Uterus (tissue), 4 donors: ENCODE data around the gene GOSR2. TPM values are rescaled to one million over a fixed set of nuclear protein-coding genes. Genes with fewer than 3 reads are reported as not detected.

Source experiments
- DNase-seq, 2 donors: peaks; one replicate each; pipeline ENCODE4 v3.0.0-alpha.2; 2019 to 2020
- H3K27ac ChIP-seq, 2 donors: fragments of 200-600 bp; sonication (generic); 1 replicate in 1 of 2; 2 replicates in 1 of 2; pipeline ENCODE4 v1.5.1; 2016 to 2018
- H3K27me3 ChIP-seq, 2 donors: fragments of 200-600 bp; sonication (generic); one replicate each; pipeline ENCODE4 v1.5.1; 2018 to 2019; ENCODE audit warnings: control low read depth in 1 of 2
- H3K36me3 ChIP-seq, 2 donors: fragments of 200-600 bp; sonication (generic); one replicate each; pipeline ENCODE4 v1.5.1; 2019; ENCODE audit warnings: control low read depth in 1 of 2
- H3K4me1 ChIP-seq, 2 donors: fragments of 200-600 bp; sonication (generic); one replicate each; pipeline ENCODE4 v1.5.1; 2018 to 2019; ENCODE audit warnings: control low read depth in 1 of 2
- H3K4me3 ChIP-seq, 2 donors: fragments of 200-600 bp; sonication (generic); 1 replicate in 1 of 2; 2 replicates in 1 of 2; pipeline ENCODE4 v1.5.1; 2018 to 2019; ENCODE audit warnings: mild to moderate bottlenecking in 1 of 2
- H3K9me3 ChIP-seq, 2 donors: fragments of 200-600 bp; sonication (generic); one replicate each; pipeline ENCODE4 v1.5.1; 2019; ENCODE audit warnings: control low read depth in 1 of 2
- POLR2A ChIP-seq, 2 donors: fragments of 450-650 bp; IDR thresholded peaks; one replicate each; pipeline ENCODE4 v1.6.1; 2016; ENCODE audit warnings: antibody characterized with exemption in 2 of 2, mild to moderate bottlenecking in 1 of 2, moderate library complexity in 1 of 2
- intact Hi-C: fragments of 100-400 bp; cut with DNase I; formaldehyde crosslinking; loops from one replicate; pipeline ENCODE4 v1.15.1; 2023; ENCODE audit warnings: low total_unique reads
- total RNA-seq, 4 donors: library from RNA; depleted of rRNA in 3 of 4; stranded (reverse); fragments of >200 nt in 3 of 4; gene quantifications; one replicate each; pipeline versions ENCODE4 v1.1.0 to v1.2.4, GENCODE V29; 2014 to 2023
- TF ChIP-seq, protein P1 (sequence below), 4 experiments: fragments of 200-600 bp in 2 of 4; fragments of 450-650 bp in 2 of 4; sonication (generic) in 2 of 4; IDR thresholded peaks; one replicate each; pipeline ENCODE4 v1.5.1; 2016 to 2019; ENCODE audit warnings: antibody characterized with exemption in 4 of 4, mild to moderate bottlenecking in 2 of 4, moderate library complexity in 1 of 4
- donor health status: DM: yes; HTN: yes; CAD: no.

Gene GOSR2
- total RNA-seq, 4 donors from 2014 or later: 66.9 to 90.5 (median 77.2) TPM

- Histone ChIP-seq H3K27me3 (no peaks in the 10 kb centered on the region), H3K27ac (no peak overlapping the region), H3K4me3 (no peak overlapping the region), H3K9me3 (no peaks in the 10 kb centered on the region), H3K4me1 (peaks cover 5 to 11% of the 10 kb centered on the region in 2 donors), H3K36me3 (no peaks in the 10 kb centered on the region)
- intact Hi-C loops: no loop called here
- no peak for TF ChIP-seq POLR2A (IDR thresholded peaks at IDR 0.05)
- TF ChIP-seq, protein P1, sequence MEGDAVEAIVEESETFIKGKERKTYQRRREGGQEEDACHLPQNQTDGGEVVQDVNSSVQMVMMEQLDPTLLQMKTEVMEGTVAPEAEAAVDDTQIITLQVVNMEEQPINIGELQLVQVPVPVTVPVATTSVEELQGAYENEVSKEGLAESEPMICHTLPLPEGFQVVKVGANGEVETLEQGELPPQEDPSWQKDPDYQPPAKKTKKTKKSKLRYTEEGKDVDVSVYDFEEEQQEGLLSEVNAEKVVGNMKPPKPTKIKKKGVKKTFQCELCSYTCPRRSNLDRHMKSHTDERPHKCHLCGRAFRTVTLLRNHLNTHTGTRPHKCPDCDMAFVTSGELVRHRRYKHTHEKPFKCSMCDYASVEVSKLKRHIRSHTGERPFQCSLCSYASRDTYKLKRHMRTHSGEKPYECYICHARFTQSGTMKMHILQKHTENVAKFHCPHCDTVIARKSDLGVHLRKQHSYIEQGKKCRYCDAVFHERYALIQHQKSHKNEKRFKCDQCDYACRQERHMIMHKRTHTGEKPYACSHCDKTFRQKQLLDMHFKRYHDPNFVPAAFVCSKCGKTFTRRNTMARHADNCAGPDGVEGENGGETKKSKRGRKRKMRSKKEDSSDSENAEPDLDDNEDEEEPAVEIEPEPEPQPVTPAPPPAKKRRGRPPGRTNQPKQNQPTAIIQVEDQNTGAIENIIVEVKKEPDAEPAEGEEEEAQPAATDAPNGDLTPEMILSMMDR (IDR thresholded peaks at IDR 0.05): no peak
- DNase-seq: no peak
Observed at GRCh38 chr17:46928467-46929261, 5.7 kb downstream of the GOSR2 start.

- intact Hi-C loops: no loop called here
Observed at GRCh38 chr17:46929413-46929812, 6.5 kb downstream of the GOSR2 start.

GRCh38 chr17:46930051-46930450, 7.1 kb downstream of the GOSR2 start:
- intact Hi-C loops: no loop called here
- TF ChIP-seq POLR2A (IDR thresholded peaks at IDR 0.05): no peak
- TF ChIP-seq, protein P1 (IDR thresholded peaks at IDR 0.05): no peak
- Histone ChIP-seq H3K9me3 (no peaks in the 10 kb centered on the region), H3K4me1 (peaks cover under 1 to 5% of the 10 kb centered on the region in 2 donors), H3K36me3 (no peaks in the 10 kb centered on the region), H3K27me3 (no peaks in the 10 kb centered on the region), H3K27ac (no peak overlapping the region), H3K4me3 (no peak overlapping the region)
- no peak for DNase-seq

More at GRCh38 chr17:46929413-46929812, 6.5 kb downstream of the GOSR2 start:
- Histone ChIP-seq H3K36me3 (no peaks in the 10 kb centered on the region), H3K4me1 (peaks cover 5 to 7% of the 10 kb centered on the region in 2 donors), H3K4me3 (no peak overlapping the region), H3K27me3 (no peaks in the 10 kb centered on the region), H3K9me3 (no peaks in the 10 kb centered on the region), H3K27ac (no peak overlapping the region)
- no peak for TF ChIP-seq POLR2A (IDR thresholded peaks at IDR 0.05)
- TF ChIP-seq, protein P1 (IDR thresholded peaks at IDR 0.05): no peak
- no peak for DNase-seq

- H3K27ac ChIP-seq: no peak overlapping the region
- no peak for DNase-seq
- no peak overlapping the region for H3K4me3 ChIP-seq
- H3K27me3 ChIP-seq: no peaks in the 10 kb centered on the region
- H3K36me3 ChIP-seq: no peaks in the 10 kb centered on the region
- intact Hi-C loops: no loop called here
- H3K4me1 ChIP-seq: peaks cover 0 to 5% of the 10 kb centered on the region in 2 donors
- no peaks in the 10 kb centered on the region for H3K9me3 ChIP-seq
- TF ChIP-seq POLR2A (IDR thresholded peaks at IDR 0.05): no peak
- TF ChIP-seq, protein P1 (IDR thresholded peaks at IDR 0.05): no peak
Observed at GRCh38 chr17:46931596-46931995, 8.6 kb downstream of the GOSR2 start.

DNA sequence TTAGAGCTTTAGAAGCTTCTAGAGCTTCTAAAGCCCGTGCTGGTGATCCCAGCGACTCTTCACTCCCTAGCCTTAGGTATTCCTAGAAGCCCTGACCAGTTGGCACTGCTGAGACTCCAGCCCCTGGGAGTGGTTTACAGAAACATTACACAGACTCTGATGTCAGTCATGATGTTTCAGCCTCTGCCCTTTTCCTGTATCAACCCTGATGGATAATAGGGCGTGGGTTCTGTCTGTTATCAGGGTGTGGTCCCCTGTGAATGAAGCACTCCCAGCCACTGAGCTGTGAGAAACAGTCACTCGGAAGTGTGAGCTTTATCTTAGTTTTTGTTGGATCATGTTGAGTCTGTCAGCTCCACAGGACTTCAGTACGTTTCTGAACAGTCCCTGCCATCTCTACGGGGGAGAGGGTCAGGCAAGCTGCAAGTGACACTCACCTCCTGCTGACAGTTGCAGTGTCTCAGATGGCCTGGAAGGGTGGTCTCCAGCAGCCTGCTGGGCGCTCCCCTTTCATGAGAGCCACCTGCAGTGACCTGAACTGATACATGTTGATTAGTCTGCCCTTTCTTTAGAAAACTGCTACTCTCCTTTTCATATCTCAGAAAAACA, 12.8 kb downstream of the GOSR2 start:
- no peaks in the 10 kb centered on the region for H3K4me1 ChIP-seq
- TF ChIP-seq, protein P1 (IDR thresholded peaks at IDR 0.05): no peak
- no peak for TF ChIP-seq POLR2A (IDR thresholded peaks at IDR 0.05)
- intact Hi-C loops: no loop called here
- no peaks in the 10 kb centered on the region for H3K9me3 ChIP-seq
- DNase-seq: no peak
- H3K27me3 ChIP-seq: no peaks in the 10 kb centered on the region
- H3K36me3 ChIP-seq: no peaks in the 10 kb centered on the region
- H3K4me3 ChIP-seq: no peak overlapping the region
- H3K27ac ChIP-seq: no peak overlapping the region
